Breast epithelium (tissue), 4 donors: ENCODE data around the gene EDAR. TPM values are rescaled to one million over a fixed set of nuclear protein-coding genes. Genes with fewer than 3 reads are reported as not detected.

ENCODE experiments used
- DNase-seq, 2 donors: peaks; one replicate each; pipeline ENCODE4 v3.0.0-alpha.2; 2019; ENCODE audit warnings: low spot score in 2 of 2
- H3K27ac ChIP-seq, 2 donors: fragments of 200-600 bp; sonication (generic) in 1 of 2; one replicate each; pipeline ENCODE4 v1.5.1; 2016 to 2019; ENCODE audit warnings: mild to moderate bottlenecking in 1 of 2
- H3K27me3 ChIP-seq, 2 donors: fragments of 200-600 bp; sonication (generic) in 1 of 2; one replicate each; pipeline versions ENCODE4 v1.5.1 to v1.6.0; 2017 to 2019; ENCODE audit warnings: control low read depth in 1 of 2, mild to moderate bottlenecking in 1 of 2
- H3K36me3 ChIP-seq: fragments of 200-600 bp; one replicate; pipeline ENCODE4 v1.5.1; 2019
- H3K4me1 ChIP-seq, 2 donors: fragments of 200-600 bp; sonication (generic); one replicate each; pipeline ENCODE4 v1.5.1; 2016 to 2019; ENCODE audit warnings: control low read depth in 1 of 2
- H3K4me3 ChIP-seq, 3 donors: fragments of 200-600 bp; sonication (generic); 1 replicate in 2 of 3; 2 replicates in 1 of 3; pipeline ENCODE4 v1.5.1; 2016 to 2019; ENCODE audit warnings: mild to moderate bottlenecking in 3 of 3, moderate library complexity in 2 of 3
- H3K9me3 ChIP-seq, 2 donors: fragments of 200-600 bp; sonication (generic) in 1 of 2; one replicate each; pipeline ENCODE4 v1.5.1; 2016 to 2019; ENCODE audit warnings: control low read depth in 1 of 2
- CTCF ChIP-seq, 3 donors: fragments of 450-650 bp; IDR thresholded peaks; one replicate each; pipeline ENCODE4 v1.5.1; 2016 to 2017; ENCODE audit warnings: antibody characterized with exemption in 3 of 3, mild to moderate bottlenecking in 3 of 3, moderate library complexity in 3 of 3
- POLR2A ChIP-seq: fragments of 450-650 bp; IDR thresholded peaks from one replicate; pipeline ENCODE4 v1.6.1; 2016; ENCODE audit warnings: antibody characterized with exemption, mild to moderate bottlenecking, moderate library complexity
- POLR2AphosphoS5 ChIP-seq, 3 donors: sonication (generic); formaldehyde crosslinking; IDR thresholded peaks; one replicate each; pipeline ENCODE4 v1.6.1; 2017; ENCODE audit warnings: antibody characterized with exemption in 3 of 3
- intact Hi-C: fragments of 100-400 bp; cut with DNase I; formaldehyde crosslinking; loops from one replicate; pipeline ENCODE4 v1.15.1; 2023; ENCODE audit warnings: low total_unique reads
- total RNA-seq, 3 donors: library from RNA; depleted of rRNA; stranded (reverse); fragments of >200 nt; gene quantifications; one replicate each; pipeline ENCODE4 v1.1.0, GENCODE V29; 2016

The EDAR gene
- total RNA-seq = under 1 TPM in 1 of 3 donors, not detected in 2; 0.29 TPM

- Histone ChIP-seq H3K4me1 (no peaks in the 10 kb centered on the region), H3K27me3 (peaks cover 0 to 17% of the 10 kb centered on the region in 2 donors), H3K36me3 (no peaks in the 10 kb centered on the region), H3K9me3 (no peaks in the 10 kb centered on the region), H3K27ac (no peak within 1 kb of the TSS), H3K4me3 (peak within 1 kb of the TSS in 2 of 3 donors; percentile 41 to 46)
- peak in 1 of 2 donors; percentile 47 for DNase-seq
- TF ChIP-seq CTCF (IDR thresholded peaks at IDR 0.05) (peak in 1 of 3 donors; percentile 60), POLR2AphosphoS5 (IDR thresholded peaks at IDR 0.05) (no peak)
- intact Hi-C loops = no loop called here
Observed at GRCh38 chr2:108988796-108989713, at the start of gene EDAR. TSS of gene EDAR (minus strand) at chr2:108989220. CDS start at chr2:108931014, 58,206 bp downstream.

- Histone ChIP-seq H3K36me3 (no peaks in the 10 kb centered on the region), H3K9me3 (no peaks in the 10 kb centered on the region), H3K4me1 (peaks cover 0 to 5% of the 10 kb centered on the region in 2 donors), H3K4me3 (no peak overlapping the region), H3K27me3 (no peaks in the 10 kb centered on the region), H3K27ac (no peak overlapping the region)
- DNase-seq = no peak
- intact Hi-C loops = no loop called here
- TF ChIP-seq POLR2AphosphoS5 (IDR thresholded peaks at IDR 0.05) (no peak), POLR2A (no peak), CTCF (IDR thresholded peaks at IDR 0.05) (no peak)
Observed at GRCh38 chr2:109033171-109033570, 44.2 kb upstream of the EDAR start.

- no peaks in the 10 kb centered on the region for H3K9me3 ChIP-seq
- no peak for DNase-seq
- intact Hi-C loops = no loop called here
- H3K27me3 ChIP-seq = no peaks in the 10 kb centered on the region
- H3K4me1 ChIP-seq = peaks cover 0 to 5% of the 10 kb centered on the region in 2 donors
- TF ChIP-seq CTCF (IDR thresholded peaks at IDR 0.05) (no peak), POLR2AphosphoS5 (IDR thresholded peaks at IDR 0.05) (no peak), POLR2A (no peak)
- H3K27ac ChIP-seq = no peak overlapping the region
- peak overlapping the region; percentile 33 to 69 (median 51) for H3K4me3 ChIP-seq
- H3K36me3 ChIP-seq = no peaks in the 10 kb centered on the region
Observed at GRCh38 chr2:109032229-109032820, 43.3 kb upstream of the EDAR start.

GRCh38 chr2:109031476-109032228, 42.6 kb upstream of the EDAR start:
- TF ChIP-seq POLR2A (no peak), CTCF (IDR thresholded peaks at IDR 0.05) (no peak), POLR2AphosphoS5 (IDR thresholded peaks at IDR 0.05) (no peak)
- H3K4me3 ChIP-seq = peak overlapping the region; percentile 33 to 69 (median 51)
- DNase-seq = peak in 1 of 2 donors; percentile 25
- intact Hi-C loops = no loop called here
- H3K9me3 ChIP-seq = no peaks in the 10 kb centered on the region
- H3K4me1 ChIP-seq = peaks cover 0 to 5% of the 10 kb centered on the region in 2 donors
- no peak overlapping the region for H3K27ac ChIP-seq
- no peaks in the 10 kb centered on the region for H3K27me3 ChIP-seq
- H3K36me3 ChIP-seq = no peaks in the 10 kb centered on the region
